Smooth muscle cell of bladder (primary cell): ENCODE data around the gene TIGAR. TPM values are rescaled to one million over a fixed set of nuclear protein-coding genes. Genes with fewer than 3 reads are reported as not detected.

Experiments used
- total RNA-seq: library from RNA; depleted of rRNA; stranded (reverse); fragments of >200 nt; gene quantifications from 2 replicates; pipeline ENCODE4 v1.2.3, GENCODE V29; 2014

Gene TIGAR
- 10.7 and 12.9 TPM in 2 replicates for total RNA-seq

DNA sequence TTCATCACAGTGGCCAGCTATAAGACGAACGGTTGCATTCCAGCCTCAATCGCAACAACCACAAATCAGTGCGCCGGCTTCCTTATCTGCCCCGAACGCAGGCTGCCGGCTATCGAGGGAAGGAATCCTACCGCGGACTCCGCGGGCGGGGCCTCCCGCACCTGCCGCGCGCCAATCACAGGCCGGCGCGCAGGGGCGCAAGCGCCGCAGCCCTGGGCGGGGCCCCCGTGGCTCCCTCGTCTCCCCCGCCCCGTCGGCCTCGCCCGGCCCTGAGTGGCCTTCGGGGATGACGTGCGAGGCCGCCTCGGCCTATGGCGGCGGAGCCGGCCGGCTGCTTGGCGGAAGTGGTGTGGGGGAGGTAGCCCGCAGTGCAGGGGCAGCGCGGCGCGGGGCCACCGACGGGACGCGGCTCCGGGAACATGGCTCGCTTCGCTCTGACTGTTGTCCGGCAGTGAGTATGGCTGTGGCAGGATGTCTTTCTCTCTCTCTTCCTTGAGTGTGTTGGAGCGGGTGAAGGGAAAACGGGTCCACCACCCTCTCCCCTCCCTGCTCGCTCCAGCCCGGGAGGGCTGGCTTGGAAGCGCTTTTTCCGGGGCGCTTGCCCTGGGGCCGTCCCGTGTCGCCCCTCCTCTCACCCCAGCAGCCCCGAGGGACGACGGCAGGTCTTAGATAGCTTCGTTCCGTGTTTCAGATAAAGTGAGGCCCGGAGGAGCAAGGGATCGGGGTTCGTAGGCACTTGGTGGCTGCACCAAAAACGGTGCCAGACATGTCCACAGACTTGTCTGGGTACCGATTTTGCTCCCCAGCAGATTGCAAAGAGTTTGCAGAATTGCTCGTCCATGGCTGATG, at the start of gene TIGAR:
Gene TIGAR (plus strand): TSS at position 361 of the 849 bp plus-strand sequence. CDS start 59 bp downstream, at position 420.

DNA sequence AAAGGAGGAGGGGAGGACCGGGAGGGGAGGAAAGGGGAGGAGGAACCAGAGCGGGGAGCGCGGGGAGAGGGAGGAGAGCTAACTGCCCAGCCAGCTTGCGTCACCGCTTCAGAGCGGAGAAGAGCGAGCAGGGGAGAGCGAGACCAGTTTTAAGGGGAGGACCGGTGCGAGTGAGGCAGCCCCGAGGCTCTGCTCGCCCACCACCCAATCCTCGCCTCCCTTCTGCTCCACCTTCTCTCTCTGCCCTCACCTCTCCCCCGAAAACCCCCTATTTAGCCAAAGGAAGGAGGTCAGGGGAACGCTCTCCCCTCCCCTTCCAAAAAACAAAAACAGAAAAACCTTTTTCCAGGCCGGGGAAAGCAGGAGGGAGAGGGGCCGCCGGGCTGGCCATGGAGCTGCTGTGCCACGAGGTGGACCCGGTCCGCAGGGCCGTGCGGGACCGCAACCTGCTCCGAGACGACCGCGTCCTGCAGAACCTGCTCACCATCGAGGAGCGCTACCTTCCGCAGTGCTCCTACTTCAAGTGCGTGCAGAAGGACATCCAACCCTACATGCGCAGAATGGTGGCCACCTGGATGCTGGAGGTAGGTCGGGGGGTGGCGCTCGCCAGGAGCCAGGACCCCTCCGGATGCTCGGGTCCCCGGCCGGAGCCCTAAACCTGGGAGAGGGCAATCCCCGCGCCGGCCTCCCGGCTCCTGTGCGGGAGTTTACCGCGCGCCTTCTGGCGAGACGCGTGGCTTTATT, 47.2 kb upstream of the TIGAR start, which contains the start of gene CCND2:
Gene CCND2 (plus strand): TSS at position 111 of the 744 bp plus-strand sequence. CDS start 279 bp downstream, at position 390.

GRCh38 chr12:4379405-4379804, 58.4 kb downstream of the TIGAR start, which contains the start of gene FGF23:
TSS of gene FGF23 (minus strand) at chr12:4379712. CDS start at chr12:4379582, 130 bp downstream.

Other genes with a start within 250 kb of the TIGAR start
- gene CCND2, start 47.5 kb upstream of the TIGAR start, total RNA-seq = 31.9 and 44.0 TPM in 2 replicates
- not detected in 2 replicates for gene FGF23, start 58.5 kb downstream of the TIGAR start, total RNA-seq
- gene FGF6, start 124.6 kb downstream of the TIGAR start, total RNA-seq = not detected in 2 replicates
- gene RAD51AP1, start 217.7 kb downstream of the TIGAR start, total RNA-seq = 1.3 and 1.7 TPM in 2 replicates
- gene DYRK4, start 241.0 kb downstream of the TIGAR start, total RNA-seq = 71.7 and 85.3 TPM in 2 replicates